Neuronal stem cell (in vitro differentiated cells): ENCODE measurements around the gene SLC6A19.

Source experiments
- DNase-seq: peaks from one replicate; pipeline ENCODE4 v3.0.0-alpha.2; 2013; ENCODE audit warnings: low spot score
- H2AFZ ChIP-seq: one replicate; pipeline ENCODE4 v1.6.1; 2013; ENCODE audit warnings: mild to moderate bottlenecking, low read length, inconsistent platforms
- H2AK5ac ChIP-seq: 2 replicates; pipeline ENCODE4 v1.6.1; 2013; ENCODE audit warnings: low read depth, mild to moderate bottlenecking, inconsistent platforms, low read length, moderate library complexity, mixed read lengths
- H2BK120ac ChIP-seq: 2 replicates; pipeline ENCODE4 v1.6.1; 2013; ENCODE audit warnings: low read depth, mild to moderate bottlenecking, inconsistent platforms, low read length, moderate library complexity, mixed read lengths
- H2BK12ac ChIP-seq: one replicate; pipeline ENCODE4 v1.6.1; 2013; ENCODE audit warnings: low read length, inconsistent platforms
- H2BK15ac ChIP-seq: 2 replicates; pipeline ENCODE4 v1.6.1; 2013; ENCODE audit warnings: mild to moderate bottlenecking, low read length, inconsistent platforms, mixed read lengths
- H2BK5ac ChIP-seq: one replicate; pipeline ENCODE4 v1.6.1; 2013; ENCODE audit warnings: inconsistent platforms, mild to moderate bottlenecking, low read length, moderate library complexity
- H3K14ac ChIP-seq: one replicate; pipeline ENCODE4 v1.6.1; 2013; ENCODE audit warnings: low read length, inconsistent platforms
- H3K18ac ChIP-seq: 2 replicates; pipeline ENCODE4 v1.6.1; 2013; ENCODE audit warnings: low read length, inconsistent platforms
- H3K23ac ChIP-seq: 2 replicates; pipeline ENCODE4 v1.6.1; 2013; ENCODE audit warnings: low read depth, mild to moderate bottlenecking, mixed read lengths, low read length, inconsistent platforms; ENCODE audit not compliant: poor library complexity
- H3K27ac ChIP-seq: replicated peaks from 3 replicates; pipeline ENCODE4 v1.5.1; 2013; ENCODE audit warnings: low read length, inconsistent platforms
- H3K27me3 ChIP-seq, 3 experiments: 2 replicates each; pipeline ENCODE4 v1.6.1; 2013; ENCODE audit warnings: low read length in 3 of 3, mild to moderate bottlenecking in 2 of 3, inconsistent platforms in 1 of 3, low read depth in 1 of 3, mixed read lengths in 1 of 3, moderate library complexity in 1 of 3; ENCODE audit not compliant: control insufficient read depth in 3 of 3, insufficient read depth in 3 of 3
- H3K36me3 ChIP-seq, 2 donors: replicated peaks in 1 of 2; 2 replicates each; pipeline ENCODE4 v1.6.1; 2013; ENCODE audit warnings: low read length in 2 of 2; ENCODE audit not compliant: control insufficient read depth in 2 of 2, insufficient read depth in 2 of 2
- H3K4ac ChIP-seq: 2 replicates; pipeline ENCODE4 v1.6.1; 2013; ENCODE audit warnings: inconsistent platforms, mild to moderate bottlenecking, low read length, moderate library complexity
- H3K4me1 ChIP-seq, 2 donors: 1 replicate in 1 of 2; 2 replicates in 1 of 2; pipeline ENCODE4 v1.6.1; 2013; ENCODE audit warnings: low read length in 2 of 2, low read depth in 1 of 2; ENCODE audit not compliant: control insufficient read depth in 2 of 2, insufficient read depth in 1 of 2
- H3K4me2 ChIP-seq: one replicate; pipeline ENCODE4 v1.6.1; 2013; ENCODE audit warnings: mild to moderate bottlenecking, low read length, inconsistent platforms; ENCODE audit not compliant: insufficient read depth, poor library complexity, severe bottlenecking
- H3K4me3 ChIP-seq, 2 donors: 2 replicates each; pipeline ENCODE4 v1.5.1; 2013; ENCODE audit warnings: low read length in 2 of 2, mild to moderate bottlenecking in 2 of 2, inconsistent platforms in 1 of 2, moderate library complexity in 1 of 2
- H3K79me1 ChIP-seq: one replicate; pipeline ENCODE4 v1.6.1; 2013; ENCODE audit warnings: low read depth, mild to moderate bottlenecking, inconsistent platforms, low read length, moderate library complexity
- H3K9ac ChIP-seq: one replicate; pipeline ENCODE4 v1.6.1; 2013; ENCODE audit warnings: mild to moderate bottlenecking, low read depth, low read length, inconsistent platforms; ENCODE audit not compliant: poor library complexity
- H3K9me3 ChIP-seq, 2 donors: replicated peaks in 1 of 2; 2 replicates each; pipeline versions ENCODE3 to v1.6.1; 2013; ENCODE audit warnings: low read length in 2 of 2, mild to moderate bottlenecking in 2 of 2, inconsistent platforms in 1 of 2, low read depth in 1 of 2, mixed read lengths in 1 of 2, moderate library complexity in 1 of 2; ENCODE audit not compliant: control insufficient read depth in 2 of 2, insufficient read depth in 1 of 2
- H4K8ac ChIP-seq: one replicate; pipeline ENCODE4 v1.6.1; 2013; ENCODE audit warnings: low read depth, mild to moderate bottlenecking, inconsistent platforms, low read length, moderate library complexity
- H4K91ac ChIP-seq: one replicate; pipeline ENCODE4 v1.6.1; 2013; ENCODE audit warnings: low read length, low read depth, mild to moderate bottlenecking, inconsistent platforms; ENCODE audit not compliant: poor library complexity
- WGBS, 2 donors: extraction: QIAGEN DNeasy Blood & Tissue Kit; methylation state at CpG; one replicate each; pipeline ENCODE4 v1.1.7; 2013; ENCODE audit warnings: missing lambda C conversion rate in 2 of 2, mixed read lengths in 1 of 2; ENCODE audit not compliant: insufficient read length in 2 of 2, insufficient replicate concordance in 1 of 2; ENCODE audit errors: extremely low coverage in 2 of 2; 5-methylcytosine and 5-hydroxymethylcytosine counted together

Gene SLC6A19

DNA sequence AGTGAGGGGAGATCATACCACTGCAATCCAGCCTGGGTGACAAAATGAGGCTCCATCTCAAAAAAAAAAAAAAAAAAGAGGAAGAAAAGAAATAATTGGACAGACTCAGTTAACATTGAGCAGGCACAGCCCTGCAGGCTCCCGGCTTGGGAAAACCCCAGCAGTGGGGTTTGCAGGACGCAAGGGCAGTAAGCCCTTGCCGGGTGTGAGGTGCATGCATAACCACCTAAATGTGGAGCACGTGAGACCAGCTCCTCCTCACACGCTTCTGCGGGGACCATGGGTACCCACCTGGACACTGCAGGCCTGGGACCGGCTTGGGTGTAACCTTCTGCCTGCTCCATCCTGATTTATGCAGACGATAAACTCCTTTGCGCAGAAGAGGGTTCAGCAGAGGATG, 19.0 kb downstream of the SLC6A19 start:
- Histone ChIP-seq H3K23ac (peak overlapping the region; percentile 77), H4K91ac (no peak overlapping the region), H3K9me3 (peaks cover 0 to 9% of the 10 kb centered on the region in 2 donors), H2BK120ac (no peak overlapping the region), H2BK15ac (no peak overlapping the region), H3K4me1 (peaks cover 0 to 3% of the 10 kb centered on the region in 2 donors), H3K4me2 (no peak overlapping the region), H2AFZ (no peak overlapping the region), H3K18ac (no peak overlapping the region), H3K14ac (no peak overlapping the region), H3K36me3 (peaks cover 0 to 2% of the 10 kb centered on the region in 2 donors), H2BK5ac (no peak overlapping the region), H3K27ac (no peak overlapping the region), H4K8ac (no peak overlapping the region), H3K27me3 (peaks cover 0 to 13% (median 4%) of the 10 kb centered on the region in 3 experiments), H3K4me3 (no peak overlapping the region), H2AK5ac (no peak overlapping the region), H3K4ac (no peak overlapping the region), H3K79me1 (peaks cover 5% of the 10 kb centered on the region), H2BK12ac (no peak overlapping the region), H3K9ac (no peak overlapping the region)
- no peak for DNase-seq
- no CpG with 5 or more reads among the region's 9 CpGs for WGBS, 2 donors

DNA sequence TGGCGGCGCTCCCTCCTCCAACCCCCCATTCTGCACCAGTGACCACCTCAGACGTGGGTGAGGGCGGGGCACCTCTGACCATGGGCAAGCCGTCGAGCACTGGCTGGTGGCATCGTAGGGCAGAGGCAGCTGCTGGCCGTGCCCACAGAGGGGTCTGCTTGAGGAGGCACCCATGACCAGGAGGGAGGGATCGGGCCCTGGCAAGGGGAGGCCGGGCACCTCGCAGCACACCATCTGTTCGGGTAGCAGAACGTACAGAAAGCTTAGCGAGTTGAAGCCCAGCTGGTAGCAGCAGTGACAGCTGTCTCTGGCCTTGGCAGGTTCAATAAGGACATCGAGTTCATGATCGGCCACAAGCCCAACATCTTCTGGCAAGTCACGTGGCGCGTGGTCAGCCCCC, 19.4 kb downstream of the SLC6A19 start:
- H3K79me1 ChIP-seq: peaks cover 5% of the 10 kb centered on the region
- peak overlapping the region; percentile 3 for H2AK5ac ChIP-seq
- no peak overlapping the region for H4K91ac ChIP-seq
- H3K4me3 ChIP-seq: no peak overlapping the region
- H3K27ac ChIP-seq: no peak overlapping the region
- H3K18ac ChIP-seq: peak overlapping the region; percentile 36
- no peak overlapping the region for H2BK15ac ChIP-seq
- H2BK120ac ChIP-seq: no peak overlapping the region
- peaks cover 0 to 2% of the 10 kb centered on the region in 2 donors for H3K36me3 ChIP-seq
- H3K27me3 ChIP-seq: peaks cover 0 to 17% (median 4%) of the 10 kb centered on the region in 3 experiments
- DNase-seq: no peak
- no peak overlapping the region for H2BK5ac ChIP-seq
- WGBS, 2 donors: no CpG with 5 or more reads among the region's 19 CpGs
- no peak overlapping the region for H3K9ac ChIP-seq
- no peak overlapping the region for H4K8ac ChIP-seq
- peaks cover 0 to 7% of the 10 kb centered on the region in 2 donors for H3K9me3 ChIP-seq
- H3K4ac ChIP-seq: no peak overlapping the region
- peak overlapping the region; percentile 77 for H3K23ac ChIP-seq
- H3K4me2 ChIP-seq: no peak overlapping the region
- no peak overlapping the region for H2BK12ac ChIP-seq
- no peak overlapping the region for H2AFZ ChIP-seq
- H3K14ac ChIP-seq: no peak overlapping the region
- H3K4me1 ChIP-seq: peaks cover 0 to 3% of the 10 kb centered on the region in 2 donors

DNA sequence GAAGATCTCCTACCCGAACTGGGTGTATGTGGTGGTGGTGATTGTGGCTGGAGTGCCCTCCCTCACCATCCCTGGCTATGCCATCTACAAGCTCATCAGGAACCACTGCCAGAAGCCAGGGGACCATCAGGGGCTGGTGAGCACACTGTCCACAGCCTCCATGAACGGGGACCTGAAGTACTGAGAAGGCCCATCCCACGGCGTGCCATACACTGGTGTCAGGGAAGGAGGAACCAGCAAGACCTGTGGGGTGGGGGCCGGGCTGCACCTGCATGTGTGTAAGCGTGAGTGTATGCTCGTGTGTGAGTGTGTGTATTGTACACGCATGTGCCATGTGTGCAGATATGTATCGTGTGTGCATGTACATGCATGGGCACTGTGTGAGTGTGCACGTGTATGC, 20.3 kb downstream of the SLC6A19 start:
- Histone ChIP-seq H3K4me2 (no peak overlapping the region), H3K4me1 (peaks cover 0 to 3% of the 10 kb centered on the region in 2 donors), H3K9ac (peak overlapping the region; percentile 71), H3K79me1 (peaks cover 5% of the 10 kb centered on the region), H3K18ac (peak overlapping the region; percentile 35), H3K23ac (peak overlapping the region; percentile 38), H2BK120ac (no peak overlapping the region), H3K4ac (no peak overlapping the region), H3K14ac (peak overlapping the region; percentile 77), H2BK5ac (no peak overlapping the region), H2BK15ac (no peak overlapping the region), H3K27me3 (peaks cover 0 to 23% (median 4%) of the 10 kb centered on the region in 3 experiments), H3K27ac (no peak overlapping the region), H3K9me3 (peaks cover 0 to 7% of the 10 kb centered on the region in 2 donors), H2BK12ac (no peak overlapping the region), H2AK5ac (no peak overlapping the region), H3K36me3 (peaks cover 0 to 2% of the 10 kb centered on the region in 2 donors), H4K8ac (peak overlapping the region; percentile 97), H4K91ac (peak overlapping the region; percentile 40), H3K4me3 (peak overlapping the region in 1 of 2 donors; percentile 67), H2AFZ (no peak overlapping the region)
- DNase-seq: no peak
- no CpG with 5 or more reads among the region's 10 CpGs for WGBS, 2 donors

DNA sequence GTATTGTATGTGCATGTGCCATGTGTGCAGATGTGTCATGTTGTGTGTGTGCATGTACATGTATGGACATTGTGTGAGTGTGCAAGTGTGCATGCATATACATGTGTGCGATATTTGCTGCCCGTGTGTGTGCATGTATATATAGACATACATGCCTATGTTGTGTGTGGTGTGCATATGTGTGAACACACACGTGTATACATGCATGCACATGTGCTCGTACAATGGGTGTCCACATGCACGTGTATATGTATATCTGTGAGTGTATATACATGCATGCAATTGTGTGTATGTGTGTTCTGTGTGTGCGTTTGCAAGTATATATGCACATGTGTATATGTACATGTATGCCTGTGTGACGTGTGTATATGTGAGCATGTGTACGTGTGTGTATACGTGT, 20.8 kb downstream of the SLC6A19 start:
- Histone ChIP-seq H3K79me1 (peaks cover 5% of the 10 kb centered on the region), H2BK120ac (no peak overlapping the region), H3K27ac (no peak overlapping the region), H2BK15ac (no peak overlapping the region), H3K14ac (peak overlapping the region; percentile 77), H3K9ac (peak overlapping the region; percentile 71), H2AFZ (no peak overlapping the region), H3K27me3 (peaks cover 0 to 23% (median 4%) of the 10 kb centered on the region in 3 experiments), H4K91ac (peak overlapping the region; percentile 40), H3K4me3 (peak overlapping the region in 1 of 2 donors; percentile 67), H2BK12ac (no peak overlapping the region), H2BK5ac (no peak overlapping the region), H3K4ac (no peak overlapping the region), H3K36me3 (peaks cover 0 to 2% of the 10 kb centered on the region in 2 donors), H2AK5ac (no peak overlapping the region), H3K4me2 (no peak overlapping the region), H3K23ac (peak overlapping the region; percentile 38), H3K9me3 (peaks cover 0 to 7% of the 10 kb centered on the region in 2 donors), H3K18ac (no peak overlapping the region), H4K8ac (peak overlapping the region; percentile 97), H3K4me1 (peaks cover 0 to 3% of the 10 kb centered on the region in 2 donors)
- no CpG with 5 or more reads among the region's 9 CpGs for WGBS, 2 donors
- DNase-seq: no peak
